Type B pancreatic cell (in vitro differentiated cells): ENCODE results near the gene MEGF11. TPM values are rescaled to one million over a fixed set of nuclear protein-coding genes. Genes with fewer than 3 reads are reported as not detected.
A peak's percentile ranks its signal among the peaks of the same experiment; 100 is the strongest.

Experiments
- DNase-seq: peaks from one replicate; pipeline ENCODE4 v3.0.0; 2021; ENCODE audit warnings: mixed read lengths; ENCODE audit not compliant: unreplicated experiment; ENCODE audit errors: extremely low spot score
- H3K27ac Mint-ChIP-seq: 2 replicates; pipeline ENCODE4 v1.8.0; 2021; ENCODE audit warnings: mild to moderate bottlenecking, mixed read lengths
- H3K27me3 Mint-ChIP-seq: 2 replicates; pipeline ENCODE4 v1.8.0; 2021; ENCODE audit warnings: mixed read lengths
- H3K36me3 Mint-ChIP-seq: 2 replicates; pipeline ENCODE4 v1.8.0; 2021; ENCODE audit warnings: mixed read lengths
- H3K4me1 Mint-ChIP-seq: one replicate; pipeline ENCODE4 v1.8.0; 2021; ENCODE audit warnings: mixed read lengths; ENCODE audit not compliant: unreplicated experiment
- H3K4me3 Mint-ChIP-seq: 2 replicates; pipeline ENCODE4 v1.8.0; 2021; ENCODE audit warnings: mild to moderate bottlenecking, mixed read lengths
- H3K9me3 Mint-ChIP-seq: 2 replicates; pipeline ENCODE4 v1.8.0; 2021; ENCODE audit warnings: mixed read lengths
- CTCF ChIP-seq: fragments of 200-600 bp; sonication (generic); conservative IDR thresholded peaks from 2 replicates; pipeline ENCODE4 v1.5.0; 2021; ENCODE audit warnings: antibody characterized with exemption, mild to moderate bottlenecking
- total RNA-seq: library from RNA; stranded (reverse); gene quantifications from 2 replicates; pipeline ENCODE4 v1.2.1, GENCODE V29; 2021; ENCODE audit warnings: low replicate concordance

The MEGF11 gene
- total RNA-seq, 1 donor from 2014 or later: 3.3 TPM

DNA sequence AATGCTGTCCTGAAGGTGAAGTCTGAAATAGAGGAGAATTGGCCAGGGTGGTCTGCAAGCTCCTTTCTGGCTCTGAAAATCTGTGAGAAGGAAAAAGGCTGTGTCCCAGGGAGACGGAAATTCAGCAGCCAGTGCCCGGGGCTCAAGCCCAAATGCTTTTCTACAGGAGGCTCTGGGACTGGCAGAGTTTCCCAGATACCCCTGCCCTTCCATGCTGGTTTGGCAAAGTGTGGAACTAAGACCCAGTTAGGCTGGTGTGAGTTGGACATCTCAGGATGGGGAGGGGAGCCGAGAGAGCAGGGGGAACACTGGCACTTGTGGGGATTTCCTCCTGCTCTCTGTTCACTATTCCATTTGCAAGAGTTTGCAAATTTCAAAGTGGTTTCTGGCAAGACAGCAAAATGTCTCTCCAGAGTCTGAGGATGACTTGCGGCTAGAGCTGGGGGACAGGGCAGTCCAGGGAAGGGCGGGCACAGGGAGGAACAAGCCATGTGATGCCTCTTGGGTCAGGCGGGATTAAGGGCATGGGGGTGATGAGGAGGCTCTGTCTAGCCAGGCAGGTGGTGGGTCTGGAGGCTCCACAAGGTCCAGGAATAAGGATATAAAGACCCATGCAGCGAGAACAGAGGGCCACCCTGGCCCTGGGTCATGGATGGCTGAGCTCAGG, 231.9 kb downstream of the MEGF11 start:
- Mint-ChIP-seq H3K4me1 (peaks cover 14% of the 10 kb centered on the region), H3K9me3 (no peaks in the 10 kb centered on the region)
- no peak for TF ChIP-seq CTCF

GRCh38 chr15:66019826-66020398, 233.6 kb downstream of the MEGF11 start:
- no peak overlapping the region for H3K4me3 Mint-ChIP-seq
- no peak for TF ChIP-seq CTCF
- no peaks in the 10 kb centered on the region for H3K36me3 Mint-ChIP-seq
- H3K4me1 Mint-ChIP-seq: peaks cover 6% of the 10 kb centered on the region
- H3K27me3 Mint-ChIP-seq: peaks cover 10% of the 10 kb centered on the region
- H3K9me3 Mint-ChIP-seq: no peaks in the 10 kb centered on the region
- no peak overlapping the region for H3K27ac Mint-ChIP-seq
- no peak for DNase-seq

More for the DNA sequence above, 231.9 kb downstream of the MEGF11 start:
- H3K36me3 Mint-ChIP-seq: no peaks in the 10 kb centered on the region
- DNase-seq: no peak
- no peak overlapping the region for H3K4me3 Mint-ChIP-seq
- peaks cover 17% of the 10 kb centered on the region for H3K27me3 Mint-ChIP-seq
- H3K27ac Mint-ChIP-seq: no peak overlapping the region

- H3K27ac Mint-ChIP-seq: no peak overlapping the region
- no peak for TF ChIP-seq CTCF
- DNase-seq: no peak
- H3K9me3 Mint-ChIP-seq: no peaks in the 10 kb centered on the region
- no peak overlapping the region for H3K4me3 Mint-ChIP-seq
- H3K27me3 Mint-ChIP-seq: peaks cover 8% of the 10 kb centered on the region
- H3K36me3 Mint-ChIP-seq: no peaks in the 10 kb centered on the region
- peaks cover under 1% of the 10 kb centered on the region for H3K4me1 Mint-ChIP-seq
These were observed 234.2 kb downstream of the MEGF11 start for GRCh38 chr15:66019368-66019767.

DNA sequence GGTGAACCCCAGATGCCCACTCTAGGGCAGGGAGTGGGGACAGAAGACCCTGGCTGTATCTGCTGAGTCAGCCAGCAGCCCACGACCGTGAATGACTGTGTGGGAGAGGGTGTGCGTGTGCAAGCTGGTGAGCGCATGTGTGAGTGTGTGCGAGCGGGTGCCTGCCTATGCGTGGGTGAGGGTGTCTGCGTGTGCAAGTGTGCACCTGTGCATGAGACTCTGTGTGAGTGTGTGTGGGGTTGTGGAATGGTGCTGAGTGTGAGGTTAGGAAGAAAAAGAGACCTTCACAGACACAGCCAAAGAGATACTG, 235.1 kb downstream of the MEGF11 start:
- TF ChIP-seq CTCF: no peak
- peak overlapping the region; percentile 2 for H3K27ac Mint-ChIP-seq
- H3K27me3 Mint-ChIP-seq: peaks cover 11% of the 10 kb centered on the region
- H3K4me3 Mint-ChIP-seq: no peak overlapping the region
- no peaks in the 10 kb centered on the region for H3K9me3 Mint-ChIP-seq
- no peaks in the 10 kb centered on the region for H3K36me3 Mint-ChIP-seq
- H3K4me1 Mint-ChIP-seq: no peaks in the 10 kb centered on the region
- no peak for DNase-seq

DNA sequence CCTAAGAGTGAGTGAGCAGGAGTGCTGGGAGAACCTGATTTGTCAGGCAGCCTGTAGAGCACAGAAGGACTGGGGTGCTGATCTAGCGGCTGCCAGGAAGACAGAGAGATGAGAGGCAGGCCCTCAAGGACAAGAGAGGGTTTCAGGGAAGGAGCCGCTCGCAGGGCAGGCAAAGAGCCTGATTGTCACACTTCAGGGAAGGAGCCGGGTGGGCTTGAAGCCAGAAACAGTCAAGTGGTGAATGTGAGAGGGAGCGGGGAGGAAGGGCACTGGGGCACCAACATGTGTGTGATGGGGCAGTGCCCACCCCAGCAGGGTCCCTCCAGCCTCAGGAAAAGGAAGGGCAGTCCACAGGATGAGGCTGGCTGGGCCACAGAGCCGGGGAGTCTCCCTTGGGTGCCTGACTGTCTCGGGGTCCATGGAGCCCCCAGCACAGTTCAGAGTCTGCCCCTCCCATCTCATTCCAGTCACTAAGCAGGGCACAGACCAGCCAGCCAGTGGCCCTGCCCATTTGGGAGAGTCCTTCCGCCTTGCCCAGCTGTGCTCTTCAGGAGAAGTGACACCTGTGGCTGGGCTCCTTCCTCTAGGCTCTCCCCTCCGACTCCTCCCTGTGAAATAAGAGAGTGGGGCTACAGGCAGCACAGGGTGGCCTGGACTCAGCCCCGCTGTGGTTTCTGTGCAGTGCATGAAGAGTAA, 235.6 kb downstream of the MEGF11 start:
- no peak for DNase-seq
- H3K27me3 Mint-ChIP-seq: peaks cover 11% of the 10 kb centered on the region

More for the DNA sequence above, 235.6 kb downstream of the MEGF11 start:
- no peak for TF ChIP-seq CTCF
- no peaks in the 10 kb centered on the region for H3K36me3 Mint-ChIP-seq
- H3K4me3 Mint-ChIP-seq: no peak overlapping the region
- peak overlapping the region; percentile 21 for H3K27ac Mint-ChIP-seq
- no peaks in the 10 kb centered on the region for H3K4me1 Mint-ChIP-seq
- H3K9me3 Mint-ChIP-seq: no peaks in the 10 kb centered on the region
